ENCODE results near the gene SIGLECL1. TPM values are rescaled to one million over a fixed set of nuclear protein-coding genes. Genes with fewer than 3 reads are reported as not detected.

SIGLECL1 gene
- total and polyA plus RNA-seq, 9 of the 15 experiments (the other 6 are each of a cell fraction or from before 2014, with no cell fraction given): not detected

DNA sequence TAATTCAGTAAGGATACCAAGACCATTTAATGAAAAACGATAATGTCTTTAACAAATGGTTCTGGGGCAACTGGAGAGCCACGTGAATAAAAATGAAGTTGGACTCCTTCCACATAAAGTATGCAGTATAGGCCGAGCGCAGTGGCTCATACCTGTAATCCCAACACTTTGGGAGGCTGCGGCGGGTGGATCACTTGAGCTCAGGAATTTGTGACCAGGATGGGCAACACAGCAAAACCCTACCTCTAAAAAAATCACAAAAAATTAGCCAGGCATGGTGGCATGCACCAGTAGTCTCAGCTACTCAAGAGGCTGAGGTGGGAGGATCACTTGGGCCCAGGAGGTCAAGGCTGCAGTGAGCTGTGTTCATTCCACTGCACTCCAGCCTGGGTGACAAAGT lies 46.6 kb upstream of the SIGLECL1 start (continued):
- TF ChIP-seq, protein P1, sequence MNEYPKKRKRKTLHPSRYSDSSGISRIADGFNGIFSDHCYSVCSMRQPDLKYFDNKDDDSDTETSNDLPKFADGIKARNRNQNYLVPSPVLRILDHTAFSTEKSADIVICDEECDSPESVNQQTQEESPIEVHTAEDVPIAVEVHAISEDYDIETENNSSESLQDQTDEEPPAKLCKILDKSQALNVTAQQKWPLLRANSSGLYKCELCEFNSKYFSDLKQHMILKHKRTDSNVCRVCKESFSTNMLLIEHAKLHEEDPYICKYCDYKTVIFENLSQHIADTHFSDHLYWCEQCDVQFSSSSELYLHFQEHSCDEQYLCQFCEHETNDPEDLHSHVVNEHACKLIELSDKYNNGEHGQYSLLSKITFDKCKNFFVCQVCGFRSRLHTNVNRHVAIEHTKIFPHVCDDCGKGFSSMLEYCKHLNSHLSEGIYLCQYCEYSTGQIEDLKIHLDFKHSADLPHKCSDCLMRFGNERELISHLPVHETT (CRISPR knock-in tag; conservative IDR thresholded peaks at IDR 0.05 in 1 of 2, IDR thresholded peaks at IDR 0.05 in 1 of 2): no peak
- TF ChIP-seq FOXA1 (IDR thresholded peaks at IDR 0.05; ENCODE audit: borderline replicate concordance): no peak
- no peak for TF ChIP-seq PRMT5 (CRISPR knock-in tag; IDR thresholded peaks at IDR 0.05)
- TF ChIP-seq, protein P2, sequence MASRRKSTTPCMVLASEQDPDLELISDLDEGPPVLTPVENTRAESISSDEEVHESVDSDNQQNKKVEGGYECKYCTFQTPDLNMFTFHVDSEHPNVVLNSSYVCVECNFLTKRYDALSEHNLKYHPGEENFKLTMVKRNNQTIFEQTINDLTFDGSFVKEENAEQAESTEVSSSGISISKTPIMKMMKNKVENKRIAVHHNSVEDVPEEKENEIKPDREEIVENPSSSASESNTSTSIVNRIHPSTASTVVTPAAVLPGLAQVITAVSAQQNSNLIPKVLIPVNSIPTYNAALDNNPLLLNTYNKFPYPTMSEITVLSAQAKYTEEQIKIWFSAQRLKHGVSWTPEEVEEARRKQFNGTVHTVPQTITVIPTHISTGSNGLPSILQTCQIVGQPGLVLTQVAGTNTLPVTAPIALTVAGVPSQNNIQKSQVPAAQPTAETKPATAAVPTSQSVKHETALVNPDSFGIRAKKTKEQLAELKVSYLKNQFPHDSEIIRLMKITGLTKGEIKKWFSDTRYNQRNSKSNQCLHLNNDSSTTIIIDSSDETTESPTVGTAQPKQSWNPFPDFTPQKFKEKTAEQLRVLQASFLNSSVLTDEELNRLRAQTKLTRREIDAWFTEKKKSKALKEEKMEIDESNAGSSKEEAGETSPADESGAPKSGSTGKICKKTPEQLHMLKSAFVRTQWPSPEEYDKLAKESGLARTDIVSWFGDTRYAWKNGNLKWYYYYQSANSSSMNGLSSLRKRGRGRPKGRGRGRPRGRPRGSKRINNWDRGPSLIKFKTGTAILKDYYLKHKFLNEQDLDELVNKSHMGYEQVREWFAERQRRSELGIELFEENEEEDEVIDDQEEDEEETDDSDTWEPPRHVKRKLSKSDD (conservative IDR thresholded peaks at IDR 0.05; ENCODE audit: low read length): no peak
- TF ChIP-seq HNRNPH1 (optimal IDR thresholded peaks at IDR 0.05; ENCODE audit: low read depth, low read length): no peak
- TF ChIP-seq STAT5B (CRISPR knock-in tag; IDR thresholded peaks at IDR 0.05): no peak
- no peak for TF ChIP-seq ZNF644 (tag; IDR thresholded peaks at IDR 0.05; ENCODE audit: low read depth)
- TF ChIP-seq, protein P3, sequence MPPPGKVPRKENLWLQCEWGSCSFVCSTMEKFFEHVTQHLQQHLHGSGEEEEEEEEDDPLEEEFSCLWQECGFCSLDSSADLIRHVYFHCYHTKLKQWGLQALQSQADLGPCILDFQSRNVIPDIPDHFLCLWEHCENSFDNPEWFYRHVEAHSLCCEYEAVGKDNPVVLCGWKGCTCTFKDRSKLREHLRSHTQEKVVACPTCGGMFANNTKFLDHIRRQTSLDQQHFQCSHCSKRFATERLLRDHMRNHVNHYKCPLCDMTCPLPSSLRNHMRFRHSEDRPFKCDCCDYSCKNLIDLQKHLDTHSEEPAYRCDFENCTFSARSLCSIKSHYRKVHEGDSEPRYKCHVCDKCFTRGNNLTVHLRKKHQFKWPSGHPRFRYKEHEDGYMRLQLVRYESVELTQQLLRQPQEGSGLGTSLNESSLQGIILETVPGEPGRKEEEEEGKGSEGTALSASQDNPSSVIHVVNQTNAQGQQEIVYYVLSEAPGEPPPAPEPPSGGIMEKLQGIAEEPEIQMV (tag; conservative IDR thresholded peaks at IDR 0.05; ENCODE audit: low read depth): no peak
